HCT116 (cell line): ENCODE results near the gene DDR1.

Source experiments
- ATF3 ChIP-seq: IDR thresholded peaks from 2 replicates; pipeline ENCODE4 v1.6.1; 2012
- CTCF ChIP-seq, 3 experiments: fragments of 200-600 bp in 1 of 3; sonication (generic) in 1 of 3; IDR thresholded peaks in 2 of 3; conservative IDR thresholded peaks in 1 of 3; 2 replicates each; pipeline ENCODE4 v1.5.1; 2012 to 2017; ENCODE audit warnings: low read depth in 2 of 3, low read length in 2 of 3, antibody characterized with exemption in 1 of 3, borderline replicate concordance in 1 of 3, control low read depth in 1 of 3, mild to moderate bottlenecking in 1 of 3, mixed read lengths in 1 of 3, mixed run types in 1 of 3, moderate library complexity in 1 of 3; ENCODE audit not compliant: insufficient read depth in 1 of 3
- EGR1 ChIP-seq: IDR thresholded peaks from 2 replicates; pipeline ENCODE4 v1.6.1; 2012; ENCODE audit warnings: low read depth
- EZH2 ChIP-seq: fragments of 200-600 bp; sonication (generic); IDR thresholded peaks from 2 replicates; pipeline ENCODE4 v1.6.1; 2017; ENCODE audit warnings: antibody characterized with exemption, mixed run types
- FOSL1 ChIP-seq: IDR thresholded peaks from 2 replicates; pipeline ENCODE4 v1.6.1; 2012; ENCODE audit warnings: low read depth
- MAX ChIP-seq: IDR thresholded peaks from 2 replicates; pipeline ENCODE4 v1.6.1; 2012
- POLR2A ChIP-seq: IDR thresholded peaks from 2 replicates; pipeline ENCODE4 v1.7.0; 2011; ENCODE audit warnings: borderline replicate concordance; ENCODE audit not compliant: insufficient read depth, insufficient read length; ENCODE audit errors: extremely low read depth
- POLR2AphosphoS5 ChIP-seq: IDR thresholded peaks from 2 replicates; pipeline ENCODE4 v1.6.1; 2011; ENCODE audit warnings: mild to moderate bottlenecking, low read depth, low read length, moderate library complexity
- RAD21 ChIP-seq: IDR thresholded peaks from 2 replicates; pipeline ENCODE4 v1.6.1; 2012; ENCODE audit warnings: low read depth, mild to moderate bottlenecking
- SP1 ChIP-seq: IDR thresholded peaks from 2 replicates; pipeline ENCODE4 v1.6.1; 2012; ENCODE audit warnings: low read depth
- SRF ChIP-seq: IDR thresholded peaks from 2 replicates; pipeline ENCODE4 v1.6.1; 2012; ENCODE audit warnings: low read depth
- TCF7L2 ChIP-seq: IDR thresholded peaks from 2 replicates; pipeline ENCODE4 v1.7.0; 2011; ENCODE audit warnings: borderline replicate concordance, inconsistent platforms; ENCODE audit not compliant: insufficient read depth, insufficient read length; ENCODE audit errors: extremely low read depth
- YY1 ChIP-seq: IDR thresholded peaks from 2 replicates; pipeline ENCODE4 v1.6.1; 2011; ENCODE audit warnings: low read length, low read depth, moderate library complexity, mild to moderate bottlenecking; ENCODE audit not compliant: insufficient replicate concordance; ENCODE audit errors: extremely low read depth
- ZNF274 ChIP-seq: fragments of 200-500 bp; sonication (Bioruptor generic); IDR thresholded peaks from 2 replicates; pipeline ENCODE4 v1.6.1; 2014; ENCODE audit warnings: mild to moderate bottlenecking, low read depth, low read length, inconsistent platforms

- TF ChIP-seq RAD21 (no peak), POLR2A (no peak), CTCF (IDR thresholded peaks at IDR 0.05 in 2 of 3, conservative IDR thresholded peaks at IDR 0.05 in 1 of 3; ENCODE audit: borderline replicate concordance in 1 of 3, insufficient read depth in 1 of 3, low read depth in 2 of 3, low read length in 2 of 3) (no peak), SRF (no peak), TCF7L2 (no peak), POLR2AphosphoS5 (no peak), MAX (no peak), FOSL1 (no peak), SP1 (no peak), ZNF274 (no peak), EGR1 (no peak), YY1 (no peak), EZH2 (no peak), ATF3 (no peak)
Observed at GRCh38 chr6:30937265-30937664, 52.9 kb downstream of the DDR1 start.
